Tongue (tissue), 2 donors: ENCODE measurements around the gene OSBP2. TPM values are rescaled to one million over a fixed set of nuclear protein-coding genes. Genes with fewer than 3 reads are reported as not detected.

Source experiments
- DNase-seq: peaks from one replicate; pipeline ENCODE4 v3.0.0-alpha.2; 2015
- total RNA-seq: library from RNA; depleted of rRNA; stranded (reverse); fragments of >200 nt; gene quantifications from one replicate; pipeline ENCODE4 v1.2.3, GENCODE V29; 2014

Gene OSBP2
- total RNA-seq, 1 donor from 2014 or later = 6.8 TPM

- no peak for DNase-seq
Observed at GRCh38 chr22:30847583-30847982, 152.9 kb downstream of the OSBP2 start.

GRCh38 chr22:30855266-30855665 is 160.6 kb downstream of the OSBP2 start:
- no peak for DNase-seq

- no peak for DNase-seq
Observed at GRCh38 chr22:30855677-30856518, 161.2 kb downstream of the OSBP2 start.

- no peak for DNase-seq
Observed at GRCh38 chr22:30856741-30857502, 162.2 kb downstream of the OSBP2 start.

GRCh38 chr22:30857791-30858190 is 163.1 kb downstream of the OSBP2 start:
- DNase-seq = no peak

GRCh38 chr22:30858976-30859713 is 164.5 kb downstream of the OSBP2 start:
- DNase-seq = no peak

GRCh38 chr22:30859714-30860095 is 165.0 kb downstream of the OSBP2 start:
- DNase-seq = no peak

- no peak for DNase-seq
Observed at GRCh38 chr22:30860176-30861105, 165.8 kb downstream of the OSBP2 start.

- DNase-seq = no peak
Observed at GRCh38 chr22:30861131-30861530, 166.5 kb downstream of the OSBP2 start.

- no peak for DNase-seq
Observed at GRCh38 chr22:30861688-30862552, 167.2 kb downstream of the OSBP2 start.

- DNase-seq = no peak
Observed at GRCh38 chr22:30863081-30863833, 168.6 kb downstream of the OSBP2 start.

GRCh38 chr22:30864441-30865420 is 170.1 kb downstream of the OSBP2 start:
- DNase-seq = no peak

- DNase-seq = no peak
Observed at GRCh38 chr22:30865656-30866055, 171.0 kb downstream of the OSBP2 start.

- DNase-seq = no peak
Observed at GRCh38 chr22:30866216-30866615, 171.5 kb downstream of the OSBP2 start.

GRCh38 chr22:30866811-30867271 is 172.2 kb downstream of the OSBP2 start:
- DNase-seq = no peak

GRCh38 chr22:30867746-30868662 is 173.3 kb downstream of the OSBP2 start:
- no peak for DNase-seq

- DNase-seq = no peak
Observed at GRCh38 chr22:30868663-30869385, 174.2 kb downstream of the OSBP2 start.
